GM21367 (cell line): ENCODE results near the gene EPPIN.

Experiments used
- ATAC-seq: cut with Tn5 transposase; IDR thresholded peaks from one replicate; pipeline ENCODE4 v1.9.1; 2021; ENCODE audit not compliant: unreplicated experiment

The EPPIN gene

GRCh38 chr20:45539382-45539781, 7.8 kb downstream of the EPPIN start, which contains the start of gene WFDC6:
WFDC6 (minus strand) TSS chr20:45539482; CDS start chr20:45539407, 75 bp downstream.
- ATAC-seq: no peak

- ATAC-seq: no peak
Measured at GRCh38 chr20:45538209-45538799, 8.9 kb downstream of the EPPIN start.

DNA sequence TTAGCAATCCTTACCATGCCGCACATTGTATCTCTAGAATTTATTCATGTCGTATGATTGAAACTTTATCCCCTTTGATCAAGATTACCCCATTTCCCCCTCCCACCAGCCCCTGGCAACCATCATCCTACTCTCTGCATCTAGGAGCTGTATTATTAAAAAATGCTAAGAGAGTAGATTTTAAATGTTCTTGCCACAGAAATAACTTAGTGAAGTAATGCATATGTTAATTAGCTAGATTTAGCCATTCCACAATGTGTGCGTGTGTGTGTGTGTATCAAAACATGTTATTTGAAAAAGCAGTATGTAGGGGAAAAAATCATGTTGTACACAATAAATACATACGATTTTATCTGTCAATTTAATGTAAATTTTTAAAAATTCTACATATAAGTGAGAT, 19.9 kb downstream of the EPPIN start:
- ATAC-seq: no peak

DNA sequence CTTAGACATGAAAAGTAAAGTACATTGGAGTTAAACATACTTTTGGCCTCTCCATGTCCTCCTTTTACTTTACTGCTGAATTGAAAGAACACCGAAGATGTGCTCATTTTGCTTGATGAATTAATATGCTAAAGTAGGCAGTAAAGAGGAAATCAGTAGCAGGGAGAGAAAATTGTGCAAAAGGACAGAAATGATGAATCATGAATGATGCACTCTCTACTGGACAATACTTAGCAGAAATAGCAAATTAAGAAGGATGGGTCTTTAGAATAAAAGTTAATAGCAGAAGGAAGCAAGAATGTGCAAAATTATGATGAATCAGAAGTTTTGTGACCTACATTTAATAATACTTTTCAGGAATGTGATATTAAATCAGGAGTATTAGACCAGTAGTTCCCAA, 23.4 kb downstream of the EPPIN start:
- ATAC-seq: no peak

DNA sequence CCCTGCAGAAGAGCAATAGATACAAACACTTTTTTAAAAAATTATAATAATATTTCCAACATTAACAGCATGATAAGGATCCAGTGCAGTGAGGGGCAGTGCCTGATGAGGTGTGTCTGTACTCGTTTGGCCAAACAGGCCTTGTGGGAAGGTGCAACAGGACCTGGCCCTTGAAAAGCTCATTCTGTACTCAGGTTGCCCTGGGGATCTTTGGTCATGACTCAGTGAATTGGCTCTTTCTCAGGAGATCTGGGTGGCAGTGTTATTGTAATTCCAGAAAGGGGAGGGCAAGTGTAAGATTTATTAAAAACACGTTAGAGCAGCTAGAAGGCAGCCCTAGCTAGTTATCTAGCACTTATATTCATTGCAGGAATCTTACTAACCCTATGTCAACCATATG, 28.9 kb downstream of the EPPIN start:
- ATAC-seq: no peak

DNA sequence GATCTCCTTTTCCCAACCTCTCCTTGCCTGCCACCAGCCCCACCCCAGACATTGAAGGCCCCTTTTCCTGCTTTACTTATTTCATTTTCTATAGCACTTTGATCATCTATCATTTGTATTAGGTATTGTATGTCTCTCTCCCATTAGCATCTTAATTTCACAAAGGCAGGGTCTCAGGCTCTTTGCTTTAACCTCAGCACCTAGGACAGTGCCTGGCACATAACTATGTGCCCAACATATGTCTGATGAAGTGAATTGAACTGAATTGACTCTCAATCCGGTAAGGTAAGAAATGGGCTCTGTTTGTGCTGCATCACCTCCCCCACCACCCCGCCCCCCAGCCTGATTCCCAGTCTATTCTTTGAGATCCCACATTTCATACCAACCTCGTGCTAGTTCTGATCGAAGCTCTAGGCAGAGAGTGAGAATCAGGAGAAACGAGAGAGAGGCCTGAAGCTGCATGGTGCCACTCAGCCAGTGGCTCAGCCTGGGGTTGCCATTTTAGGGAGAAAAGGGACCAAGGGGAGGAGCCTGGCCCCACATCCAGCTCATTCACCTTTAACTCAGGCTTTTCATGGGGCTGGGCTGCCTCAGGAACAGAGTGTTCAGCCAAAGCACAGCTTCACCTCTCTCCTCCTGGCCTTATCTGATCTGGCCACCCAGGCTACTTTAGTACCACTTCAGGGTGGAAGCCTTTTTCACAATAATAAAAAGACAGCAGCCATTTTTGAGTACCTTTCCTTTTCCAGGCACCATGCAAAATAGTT, 31.9 kb downstream of the EPPIN start, which contains the start of gene SPINT3:
Gene SPINT3, minus strand, starts transcription at position 476 of the 767 bp plus-strand sequence. Its CDS starts 14 bp downstream, at position 462.
- ATAC-seq: no peak

- ATAC-seq: no peak
Measured at GRCh38 chr20:45510242-45510862, 36.8 kb downstream of the EPPIN start.

GRCh38 chr20:45509091-45509490, 38.1 kb downstream of the EPPIN start:
- no peak for ATAC-seq

- ATAC-seq: no peak
Measured at GRCh38 chr20:45508068-45508886, 38.9 kb downstream of the EPPIN start.

DNA sequence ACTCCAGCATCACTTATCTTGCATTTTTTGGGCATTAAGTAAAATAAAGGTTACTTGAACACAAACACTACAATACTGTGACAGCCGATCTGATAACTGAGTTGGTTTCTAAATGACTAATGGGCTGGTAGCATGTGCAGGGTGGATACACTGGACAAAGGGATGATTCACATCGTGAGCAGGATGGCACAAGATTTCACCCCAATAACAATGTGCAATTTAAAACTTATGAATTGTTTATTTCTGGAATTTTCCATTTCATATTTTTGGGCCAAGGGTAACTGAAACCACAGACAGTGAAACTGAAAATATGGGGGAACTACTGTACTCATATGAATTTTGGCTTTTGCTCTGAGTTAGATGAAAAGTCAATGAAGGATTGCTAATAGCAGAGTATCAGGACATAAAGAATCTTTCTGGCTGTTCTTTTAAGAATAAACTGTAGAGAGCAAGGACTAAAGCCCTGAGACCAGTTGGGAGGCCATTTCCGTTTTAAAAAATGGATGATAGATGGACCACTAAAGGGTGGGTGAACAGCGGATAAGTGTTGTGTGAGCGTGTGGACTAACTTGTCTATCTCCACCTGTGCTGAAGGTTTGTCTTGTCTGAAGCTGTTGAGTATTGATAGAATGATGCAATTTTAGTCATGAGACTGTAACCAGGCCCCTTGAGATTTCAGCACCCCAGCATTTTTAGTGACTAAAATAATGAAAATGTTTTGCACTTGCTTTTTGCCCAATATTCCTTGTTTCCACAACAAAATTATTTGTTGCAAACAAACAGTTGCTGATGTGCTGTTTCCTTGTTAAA, 40.0 kb downstream of the EPPIN start:
- no peak for ATAC-seq

GRCh38 chr20:45506398-45506797, 40.8 kb downstream of the EPPIN start:
- ATAC-seq: no peak

- ATAC-seq: no peak
Measured at GRCh38 chr20:45503403-45503802, 43.8 kb downstream of the EPPIN start.

GRCh38 chr20:45502561-45502960, 44.6 kb downstream of the EPPIN start:
- no peak for ATAC-seq

- ATAC-seq: no peak
Measured at GRCh38 chr20:45501600-45501999, 45.6 kb downstream of the EPPIN start.

DNA sequence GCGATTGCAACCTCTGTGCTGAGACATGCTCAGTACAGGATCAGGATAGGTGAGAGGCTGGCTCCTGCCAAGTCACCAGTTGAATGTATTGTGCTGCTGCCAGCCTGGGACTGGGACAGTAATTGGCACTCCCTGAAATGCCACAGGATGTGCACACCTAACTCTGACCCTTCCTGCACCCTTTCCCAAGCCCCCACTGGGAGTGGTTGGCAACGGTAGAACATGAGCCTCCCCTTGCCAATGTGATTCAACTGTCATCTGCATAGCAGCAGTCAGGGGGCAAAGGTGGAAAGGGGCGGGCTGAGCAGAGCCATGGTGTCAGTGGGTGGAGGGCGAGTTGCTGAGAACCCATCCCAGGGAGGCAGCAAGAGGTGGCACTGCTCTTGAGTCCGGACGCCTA, 47.2 kb downstream of the EPPIN start:
- no peak for ATAC-seq

DNA sequence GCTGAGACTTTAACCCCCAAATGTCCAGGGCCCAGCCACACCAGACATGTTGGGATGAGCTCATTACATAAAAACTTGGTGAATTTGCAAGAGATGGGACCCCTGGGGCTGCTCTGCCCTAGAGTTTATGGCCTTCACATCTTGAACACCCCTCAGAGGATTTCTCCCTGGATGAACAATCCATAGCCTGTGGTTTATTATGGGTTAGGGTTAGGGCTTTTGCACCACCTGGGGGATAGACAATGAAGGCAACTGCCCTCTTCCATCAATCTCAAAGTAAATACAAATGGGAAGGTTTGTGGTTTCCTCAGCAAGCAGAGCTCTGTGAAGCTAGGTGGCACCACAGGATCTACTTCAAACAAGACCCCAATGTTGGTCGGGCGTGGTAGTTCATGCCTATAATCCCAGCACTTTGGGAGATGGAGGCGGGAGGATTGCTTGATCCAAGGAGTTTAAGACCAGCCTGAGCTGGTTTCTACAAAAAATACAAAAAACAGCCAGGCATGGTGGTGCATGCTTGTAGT, 49.2 kb downstream of the EPPIN start:
- no peak for ATAC-seq

GRCh38 chr20:45496166-45496565, 51.0 kb downstream of the EPPIN start:
- no peak for ATAC-seq

- no peak for ATAC-seq
Measured at GRCh38 chr20:45495501-45495941, 51.7 kb downstream of the EPPIN start.
